Measurements from ENCODE around the gene UBE2R2.
"Not testable (repeated sequence)": the region's sequence is repeated elsewhere in the genome, so short reads cannot be mapped to it uniquely, and the experiment has no call there.

GRCh38 chr9:33789429-33789828 lies 27.5 kb upstream of the UBE2R2 start:
- not testable (repeated sequence) for TF ChIP-seq EP300, POLR2A (IDR thresholded peaks at IDR 0.05)
- TF ChIP-seq, protein P1, sequence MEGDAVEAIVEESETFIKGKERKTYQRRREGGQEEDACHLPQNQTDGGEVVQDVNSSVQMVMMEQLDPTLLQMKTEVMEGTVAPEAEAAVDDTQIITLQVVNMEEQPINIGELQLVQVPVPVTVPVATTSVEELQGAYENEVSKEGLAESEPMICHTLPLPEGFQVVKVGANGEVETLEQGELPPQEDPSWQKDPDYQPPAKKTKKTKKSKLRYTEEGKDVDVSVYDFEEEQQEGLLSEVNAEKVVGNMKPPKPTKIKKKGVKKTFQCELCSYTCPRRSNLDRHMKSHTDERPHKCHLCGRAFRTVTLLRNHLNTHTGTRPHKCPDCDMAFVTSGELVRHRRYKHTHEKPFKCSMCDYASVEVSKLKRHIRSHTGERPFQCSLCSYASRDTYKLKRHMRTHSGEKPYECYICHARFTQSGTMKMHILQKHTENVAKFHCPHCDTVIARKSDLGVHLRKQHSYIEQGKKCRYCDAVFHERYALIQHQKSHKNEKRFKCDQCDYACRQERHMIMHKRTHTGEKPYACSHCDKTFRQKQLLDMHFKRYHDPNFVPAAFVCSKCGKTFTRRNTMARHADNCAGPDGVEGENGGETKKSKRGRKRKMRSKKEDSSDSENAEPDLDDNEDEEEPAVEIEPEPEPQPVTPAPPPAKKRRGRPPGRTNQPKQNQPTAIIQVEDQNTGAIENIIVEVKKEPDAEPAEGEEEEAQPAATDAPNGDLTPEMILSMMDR (IDR thresholded peaks at IDR 0.05): not testable (repeated sequence)
